ENCODE data around the gene ZNF598. TPM values are rescaled to one million over a fixed set of nuclear protein-coding genes. Genes with fewer than 3 reads are reported as not detected.

ZNF598 gene
- total RNA-seq, 1 experiment from 2014 or later = 86.5 TPM

Other genes starting within 250 kb of the ZNF598 start
- gene NME3, start 238.3 kb downstream of the ZNF598 start, total RNA-seq (2014; rRNA removed; shearing (Covaris generic); ENCODE audit: low replicate concordance) = 0.46 TPM in 1 of 2 replicates, not detected in the other
- 3.3 and 6.6 TPM in 2 replicates for gene EME2, start 237.0 kb downstream of the ZNF598 start, total RNA-seq (2014; rRNA removed; shearing (Covaris generic); ENCODE audit: low replicate concordance)
- gene MRPS34, start 236.7 kb downstream of the ZNF598 start, total RNA-seq (2014; rRNA removed; shearing (Covaris generic); ENCODE audit: low replicate concordance) = 225 and 308 TPM in 2 replicates
- 34.3 and 40.3 TPM in 2 replicates for gene SPSB3, start 227.2 kb downstream of the ZNF598 start, total RNA-seq (2014; rRNA removed; shearing (Covaris generic); ENCODE audit: low replicate concordance)
- gene NUBP2, start 226.9 kb downstream of the ZNF598 start, total RNA-seq (2014; rRNA removed; shearing (Covaris generic); ENCODE audit: low replicate concordance) = 156 and 163 TPM in 2 replicates
- gene IGFALS, start 216.1 kb downstream of the ZNF598 start, total RNA-seq (2014; rRNA removed; shearing (Covaris generic); ENCODE audit: low replicate concordance) = not detected in 2 replicates
- gene HAGH, start 183.0 kb downstream of the ZNF598 start, total RNA-seq (2014; rRNA removed; shearing (Covaris generic); ENCODE audit: low replicate concordance) = 120 and 186 TPM in 2 replicates
- 33.4 and 35.4 TPM in 2 replicates for gene FAHD1, start 182.6 kb downstream of the ZNF598 start, total RNA-seq (2014; rRNA removed; shearing (Covaris generic); ENCODE audit: low replicate concordance)
- 21.6 and 71.1 TPM in 2 replicates for gene MEIOB, start 137.7 kb downstream of the ZNF598 start, total RNA-seq (2014; rRNA removed; shearing (Covaris generic); ENCODE audit: low replicate concordance)
- not detected in 2 replicates for gene HS3ST6, start 91.4 kb downstream of the ZNF598 start, total RNA-seq (2014; rRNA removed; shearing (Covaris generic); ENCODE audit: low replicate concordance)
- gene MSRB1, start 66.6 kb downstream of the ZNF598 start, total RNA-seq (2014; rRNA removed; shearing (Covaris generic); ENCODE audit: low replicate concordance) = 99.5 and 116 TPM in 2 replicates
- not detected in 2 replicates for gene RPL3L, start 55.1 kb downstream of the ZNF598 start, total RNA-seq (2014; rRNA removed; shearing (Covaris generic); ENCODE audit: low replicate concordance)
- 406 and 819 TPM in 2 replicates for gene NDUFB10, start 50.3 kb downstream of the ZNF598 start, total RNA-seq (2014; rRNA removed; shearing (Covaris generic); ENCODE audit: low replicate concordance)
- 8,634 and 16,603 TPM in 2 replicates for gene RPS2, start 45.0 kb downstream of the ZNF598 start, total RNA-seq (2014; rRNA removed; shearing (Covaris generic); ENCODE audit: low replicate concordance)
- not detected in 2 replicates for gene RNF151, start 43.0 kb downstream of the ZNF598 start, total RNA-seq (2014; rRNA removed; shearing (Covaris generic); ENCODE audit: low replicate concordance)
- gene TBL3, start 37.8 kb downstream of the ZNF598 start, total RNA-seq (2014; rRNA removed; shearing (Covaris generic); ENCODE audit: low replicate concordance) = 75.4 and 134 TPM in 2 replicates
- gene NOXO1, start 28.4 kb downstream of the ZNF598 start, total RNA-seq (2014; rRNA removed; shearing (Covaris generic); ENCODE audit: low replicate concordance) = not detected in 2 replicates
- 39.9 and 64.5 TPM in 2 replicates for gene GFER, start 25.6 kb downstream of the ZNF598 start, total RNA-seq (2014; rRNA removed; shearing (Covaris generic); ENCODE audit: low replicate concordance)
- 0.07 TPM in 1 of 2 replicates, not detected in the other for gene SYNGR3, start 19.9 kb downstream of the ZNF598 start, total RNA-seq (2014; rRNA removed; shearing (Covaris generic); ENCODE audit: low replicate concordance)
- gene NPW, start 10.0 kb upstream of the ZNF598 start, total RNA-seq (2014; rRNA removed; shearing (Covaris generic); ENCODE audit: low replicate concordance) = not detected in 2 replicates
- 15.9 and 19.0 TPM in 2 replicates for gene NHERF2, start 17.1 kb upstream of the ZNF598 start, total RNA-seq (2014; rRNA removed; shearing (Covaris generic); ENCODE audit: low replicate concordance)
- gene NTHL1, start 38.0 kb upstream of the ZNF598 start, total RNA-seq (2014; rRNA removed; shearing (Covaris generic); ENCODE audit: low replicate concordance) = 57.1 and 74.7 TPM in 2 replicates
- gene TSC2, start 38.2 kb upstream of the ZNF598 start, total RNA-seq (2014; rRNA removed; shearing (Covaris generic); ENCODE audit: low replicate concordance) = 24.1 and 64.4 TPM in 2 replicates
- gene PKD1, start 126.1 kb upstream of the ZNF598 start, total RNA-seq (2014; rRNA removed; shearing (Covaris generic); ENCODE audit: low replicate concordance) = 60.2 and 106 TPM in 2 replicates
- gene RAB26, start 138.8 kb upstream of the ZNF598 start, total RNA-seq (2014; rRNA removed; shearing (Covaris generic); ENCODE audit: low replicate concordance) = not detected in 2 replicates
- gene TRAF7, start 146.0 kb upstream of the ZNF598 start, total RNA-seq (2014; rRNA removed; shearing (Covaris generic); ENCODE audit: low replicate concordance) = 68.0 and 111 TPM in 2 replicates
- 0.02 and 1.0 TPM in 2 replicates for gene CASKIN1, start 186.8 kb upstream of the ZNF598 start, total RNA-seq (2014; rRNA removed; shearing (Covaris generic); ENCODE audit: low replicate concordance)
- gene MLST8, start 195.6 kb upstream of the ZNF598 start, total RNA-seq (2014; rRNA removed; shearing (Covaris generic); ENCODE audit: low replicate concordance) = 29.0 and 42.6 TPM in 2 replicates
- 0.39 and 1.3 TPM in 2 replicates for gene BRICD5, start 201.0 kb upstream of the ZNF598 start, total RNA-seq (2014; rRNA removed; shearing (Covaris generic); ENCODE audit: low replicate concordance)
- 31.7 and 43.8 TPM in 2 replicates for gene PGP, start 205.0 kb upstream of the ZNF598 start, total RNA-seq (2014; rRNA removed; shearing (Covaris generic); ENCODE audit: low replicate concordance)
- gene E4F1, start 213.8 kb upstream of the ZNF598 start, total RNA-seq (2014; rRNA removed; shearing (Covaris generic); ENCODE audit: low replicate concordance) = 43.2 and 56.5 TPM in 2 replicates
- 0.39 and 2.0 TPM in 2 replicates for gene DNASE1L2, start 226.6 kb upstream of the ZNF598 start, total RNA-seq (2014; rRNA removed; shearing (Covaris generic); ENCODE audit: low replicate concordance)
- gene ECI1, start 241.8 kb upstream of the ZNF598 start, total RNA-seq (2014; rRNA removed; shearing (Covaris generic); ENCODE audit: low replicate concordance) = 41.1 and 83.9 TPM in 2 replicates

All from MG63 (cell line).